HG02981 (cell line): ENCODE measurements around the gene TAF11L13.

Source experiments
- ATAC-seq: cut with Tn5 transposase; IDR thresholded peaks from one replicate; pipeline ENCODE4 v1.9.1; 2021; ENCODE audit warnings: mild to moderate bottlenecking, moderate library complexity; ENCODE audit not compliant: unreplicated experiment

Gene TAF11L13

DNA sequence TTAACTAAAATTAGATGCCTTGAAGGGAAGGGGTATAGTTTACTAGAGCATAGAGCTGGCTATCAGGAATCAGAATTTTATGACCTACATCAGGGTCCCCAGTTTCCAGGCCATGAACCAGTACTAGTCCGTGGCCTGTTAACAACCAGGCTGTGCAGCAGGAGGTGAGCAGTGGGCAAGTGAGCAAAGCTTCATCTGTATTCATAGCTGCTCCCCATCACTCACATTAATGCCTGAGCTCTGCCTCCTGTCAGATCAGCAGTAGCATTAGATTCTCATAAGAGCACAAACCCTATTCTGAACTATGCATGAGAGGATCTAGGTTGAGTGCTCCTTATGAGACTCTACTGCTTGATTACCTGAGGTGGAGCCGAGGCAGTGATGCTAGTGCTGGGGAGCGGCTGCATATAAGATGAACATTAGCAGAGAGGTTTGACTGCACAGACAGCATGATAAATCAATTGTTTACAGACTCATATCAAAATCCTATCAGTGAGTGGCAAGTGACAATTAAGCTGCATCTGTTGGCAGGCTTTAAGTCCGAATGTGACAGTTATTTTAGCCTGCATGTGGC is 47.0 kb downstream of the TAF11L13 start:
- ATAC-seq: no peak

DNA sequence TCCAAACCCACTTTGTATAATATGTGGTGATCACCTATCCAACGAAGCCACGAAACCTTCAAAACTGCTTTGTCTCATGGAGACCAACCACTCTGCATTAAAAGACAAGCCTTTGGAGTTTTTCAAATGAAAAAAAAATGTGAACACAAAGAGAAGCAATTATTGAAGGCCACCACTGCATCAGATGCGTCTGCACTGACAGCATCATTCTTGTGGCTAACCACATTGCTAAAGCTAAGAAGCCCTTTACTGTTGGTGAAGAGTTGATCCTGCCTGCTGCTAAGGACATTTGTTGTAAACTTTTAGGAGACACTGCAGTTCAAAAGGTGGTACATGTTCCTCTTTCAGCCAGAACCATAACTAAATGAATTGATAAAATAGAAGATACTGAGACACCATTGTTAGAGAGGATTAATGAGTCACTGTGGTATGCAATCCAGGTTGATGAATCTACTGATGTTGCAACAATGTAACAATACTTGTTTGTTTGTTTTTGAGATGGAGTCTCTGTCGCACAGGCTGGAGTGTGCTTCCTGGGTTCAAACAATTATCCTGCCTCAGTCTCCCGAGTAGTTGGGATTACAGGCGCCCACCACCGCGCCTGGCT is 47.8 kb downstream of the TAF11L13 start:
- no peak for ATAC-seq

DNA sequence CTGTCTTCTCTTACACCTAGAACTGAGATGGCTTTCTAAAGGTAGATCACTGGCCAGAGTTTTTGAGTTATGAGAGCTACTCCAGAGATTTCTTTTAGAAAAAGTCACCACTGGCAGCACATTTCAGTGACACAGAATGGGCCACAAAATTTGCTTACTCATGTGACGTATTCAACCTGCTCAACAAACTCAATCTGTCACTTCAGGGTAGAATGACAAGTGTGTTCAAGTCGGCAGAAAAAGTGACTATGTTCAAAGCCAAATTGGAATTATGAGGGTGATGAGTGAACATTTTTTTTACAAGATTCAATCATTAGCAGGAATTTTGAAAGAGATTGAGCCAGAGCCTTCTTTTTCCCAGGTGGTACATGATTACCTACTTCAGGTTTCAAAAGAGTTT is 48.8 kb downstream of the TAF11L13 start:
- no peak for ATAC-seq
